ENCODE measurements around the gene LTBP1. TPM values are rescaled to one million over a fixed set of nuclear protein-coding genes. Genes with fewer than 3 reads are reported as not detected.

Gene LTBP1
- total RNA-seq, 1 experiment from 2014 or later, result 12.5 TPM

GRCh38 chr2:33226546-33226945, 279.8 kb downstream of the LTBP1 start:
- no TSS peak for BruUV-seq (replicated peaks)
- intact Hi-C loops (cut with micrococcal nuclease; ENCODE audit: unreplicated experiment) (no loop called here), in situ Hi-C loops (cut with HindIII; ENCODE audit: low pct_unique_long_range_greater_than_20kb, low sequenced_read_pairs) (no loop called here)
- ATAC-seq (no peak), DNase-seq (ENCODE audit: low read depth, low spot score) (no peak)
- Histone ChIP-seq H3K4me1 (ENCODE audit: control insufficient read depth, insufficient read depth, low read length) (no peaks in the 10 kb centered on the region), H3K36me3 (ENCODE audit: control insufficient read depth, insufficient read depth, low read length) (no peaks in the 10 kb centered on the region), H3K4me3 (ENCODE audit: low read depth in 2 of 2, low read length in 2 of 2) (no peak overlapping the region), H3K9me3 (ENCODE audit: control insufficient read depth, insufficient read depth, low read depth, low read length) (no peaks in the 10 kb centered on the region), H3K27ac (ENCODE audit: low read length) (no peak overlapping the region), H3K27me3 (ENCODE audit: control insufficient read depth, insufficient read depth, low read length) (no peaks in the 10 kb centered on the region)
- no peak for TF ChIP-seq CTCF (IDR thresholded peaks at IDR 0.05)
- TF ChIP-seq REST (IDR thresholded peaks at IDR 0.05; ENCODE audit: insufficient read depth in 1 of 2, low read depth in 2 of 2, low read length in 1 of 2), result no peak
- TF ChIP-seq POLR2AphosphoS5 (IDR thresholded peaks at IDR 0.05; ENCODE audit: low read depth, low read length), result no peak
- no peak for TF ChIP-seq TCF7L2 (IDR thresholded peaks at IDR 0.05; ENCODE audit: low read depth, low read length)
- no peak for TF ChIP-seq SIN3A (IDR thresholded peaks at IDR 0.05; ENCODE audit: borderline replicate concordance, insufficient read depth, low read depth, low read length)
- ChIA-PET CTCF (no interaction called here), POLR2A (no interaction called here)

- Histone ChIP-seq H3K36me3 (ENCODE audit: control insufficient read depth, insufficient read depth, low read length) (no peaks in the 10 kb centered on the region), H3K27ac (ENCODE audit: low read length) (no peak overlapping the region), H3K27me3 (ENCODE audit: control insufficient read depth, insufficient read depth, low read length) (no peaks in the 10 kb centered on the region), H3K9me3 (ENCODE audit: control insufficient read depth, insufficient read depth, low read depth, low read length) (peaks cover 4% of the 10 kb centered on the region; the same call in 1 of the 2 replicates), H3K4me1 (ENCODE audit: control insufficient read depth, insufficient read depth, low read length) (no peaks in the 10 kb centered on the region), H3K4me3 (ENCODE audit: low read depth in 2 of 2, low read length in 2 of 2) (no peak overlapping the region)
- ChIA-PET POLR2A (no interaction called here), CTCF (no interaction called here)
- TF ChIP-seq TCF7L2 (IDR thresholded peaks at IDR 0.05; ENCODE audit: low read depth, low read length), result no peak
- TF ChIP-seq POLR2AphosphoS5 (IDR thresholded peaks at IDR 0.05; ENCODE audit: low read depth, low read length), result no peak
- no peak for DNase-seq (ENCODE audit: low read depth, low spot score)
- ATAC-seq, result no peak
- no TSS peak for BruUV-seq (replicated peaks)
- intact Hi-C loops (cut with micrococcal nuclease; ENCODE audit: unreplicated experiment), result no loop called here
- in situ Hi-C loops (cut with HindIII; ENCODE audit: low pct_unique_long_range_greater_than_20kb, low sequenced_read_pairs), result no loop called here
Observed at GRCh38 chr2:33229646-33230045, 282.9 kb downstream of the LTBP1 start.

- DNase-seq (ENCODE audit: low read depth, low spot score) (no peak), ATAC-seq (no peak)
- TF ChIP-seq TCF7L2 (IDR thresholded peaks at IDR 0.05; ENCODE audit: low read depth, low read length), result no peak
- TF ChIP-seq CTCF (IDR thresholded peaks at IDR 0.05), result no peak
- no peak for TF ChIP-seq SIN3A (IDR thresholded peaks at IDR 0.05; ENCODE audit: borderline replicate concordance, insufficient read depth, low read depth, low read length)
- no peak for TF ChIP-seq REST (IDR thresholded peaks at IDR 0.05; ENCODE audit: insufficient read depth in 1 of 2, low read depth in 2 of 2, low read length in 1 of 2)
- TF ChIP-seq POLR2AphosphoS5 (IDR thresholded peaks at IDR 0.05; ENCODE audit: low read depth, low read length), result no peak
- H3K27ac ChIP-seq (ENCODE audit: low read length), result no peak overlapping the region
- no peaks in the 10 kb centered on the region for H3K4me1 ChIP-seq (ENCODE audit: control insufficient read depth, insufficient read depth, low read length)
- no peaks in the 10 kb centered on the region for H3K36me3 ChIP-seq (ENCODE audit: control insufficient read depth, insufficient read depth, low read length)
- no peaks in the 10 kb centered on the region for H3K27me3 ChIP-seq (ENCODE audit: control insufficient read depth, insufficient read depth, low read length)
- ChIA-PET CTCF (no interaction called here), POLR2A (no interaction called here)
- H3K4me3 ChIP-seq (ENCODE audit: low read depth in 2 of 2, low read length in 2 of 2), result no peak overlapping the region
- peaks cover 4% of the 10 kb centered on the region; the same call in 1 of the 2 replicates for H3K9me3 ChIP-seq (ENCODE audit: control insufficient read depth, insufficient read depth, low read depth, low read length)
- BruUV-seq (replicated peaks), result no TSS peak
- intact Hi-C loops (cut with micrococcal nuclease; ENCODE audit: unreplicated experiment), result no loop called here
- in situ Hi-C loops (cut with HindIII; ENCODE audit: low pct_unique_long_range_greater_than_20kb, low sequenced_read_pairs), result no loop called here
Observed at GRCh38 chr2:33230195-33230594, 283.4 kb downstream of the LTBP1 start.

Measured in Panc1 (cell line).